Measurements from ENCODE around the gene DMRT3. TPM values are rescaled to one million over a fixed set of nuclear protein-coding genes. Genes with fewer than 3 reads are reported as not detected.

Gene DMRT3
- total and polyA plus RNA-seq, 2 donors from 2014 or later, result not detected

GRCh38 chr9:1009101-1009707, 32.7 kb downstream of the DMRT3 start:
- Histone ChIP-seq H3K36me3 (ENCODE audit: control insufficient read depth in 2 of 3, insufficient read depth in 3 of 3, low read length in 3 of 3) (no peaks in the 10 kb centered on the region), H3K27ac (ENCODE audit: low read depth in 2 of 2, low read length in 2 of 2) (no peak overlapping the region), H3K9ac (ENCODE audit: low read length in 3 of 3) (no peak overlapping the region), H3K27me3 (ENCODE audit: control insufficient read depth, insufficient read depth, low read length) (peaks cover 3% of the 10 kb centered on the region), H3K4me1 (ENCODE audit: control insufficient read depth in 2 of 3, insufficient read depth in 2 of 3, low read depth in 1 of 3, low read length in 3 of 3) (peaks cover 0 to 4% (median 2%) of the 10 kb centered on the region in 3 donors), H3K4me3 (ENCODE audit: low read length in 3 of 3) (no peak overlapping the region), H3K9me3 (ENCODE audit: control insufficient read depth in 2 of 3, insufficient read depth in 1 of 3, low read length in 3 of 3) (no peaks in the 10 kb centered on the region)
- FAIRE-seq (no peak), DNase-seq (peak; percentile 83 to 90 (median 85))
- peak; percentile 94 for TF ChIP-seq CTCF (IDR thresholded peaks at IDR 0.05; ENCODE audit: borderline replicate concordance, extremely low read depth, insufficient read depth)
- intact Hi-C loops (cut with DNase I), result no loop called here

GRCh38 chr9:1013021-1013420, 36.6 kb downstream of the DMRT3 start:
- peaks cover 3% of the 10 kb centered on the region for H3K27me3 ChIP-seq (ENCODE audit: control insufficient read depth, insufficient read depth, low read length)
- FAIRE-seq (no peak), DNase-seq (no peak)
- H3K9me3 ChIP-seq (ENCODE audit: control insufficient read depth in 2 of 3, insufficient read depth in 1 of 3, low read length in 3 of 3), result no peaks in the 10 kb centered on the region
- intact Hi-C loops (cut with DNase I), result no loop called here
- no peak for TF ChIP-seq CTCF (IDR thresholded peaks at IDR 0.05; ENCODE audit: borderline replicate concordance, extremely low read depth, insufficient read depth)
- H3K27ac ChIP-seq (ENCODE audit: low read depth in 2 of 2, low read length in 2 of 2), result no peak overlapping the region
- H3K4me3 ChIP-seq (ENCODE audit: low read length in 3 of 3), result no peak overlapping the region
- H3K4me1 ChIP-seq (ENCODE audit: control insufficient read depth in 2 of 3, insufficient read depth in 2 of 3, low read depth in 1 of 3, low read length in 3 of 3), result peaks cover 0 to 4% (median 2%) of the 10 kb centered on the region in 3 donors
- H3K9ac ChIP-seq (ENCODE audit: low read length in 3 of 3), result no peak overlapping the region
- H3K36me3 ChIP-seq (ENCODE audit: control insufficient read depth in 2 of 3, insufficient read depth in 3 of 3, low read length in 3 of 3), result no peaks in the 10 kb centered on the region

GRCh38 chr9:1014225-1014624, 37.8 kb downstream of the DMRT3 start:
- Histone ChIP-seq H3K27ac (ENCODE audit: low read depth in 2 of 2, low read length in 2 of 2) (no peak overlapping the region), H3K9me3 (ENCODE audit: control insufficient read depth in 2 of 3, insufficient read depth in 1 of 3, low read length in 3 of 3) (no peaks in the 10 kb centered on the region), H3K4me3 (ENCODE audit: low read length in 3 of 3) (no peak overlapping the region), H3K9ac (ENCODE audit: low read length in 3 of 3) (no peak overlapping the region), H3K27me3 (ENCODE audit: control insufficient read depth, insufficient read depth, low read length) (peaks cover 2% of the 10 kb centered on the region), H3K4me1 (ENCODE audit: control insufficient read depth in 2 of 3, insufficient read depth in 2 of 3, low read depth in 1 of 3, low read length in 3 of 3) (peaks cover 0 to 4% (median under 1%) of the 10 kb centered on the region in 3 donors), H3K36me3 (ENCODE audit: control insufficient read depth in 2 of 3, insufficient read depth in 3 of 3, low read length in 3 of 3) (no peaks in the 10 kb centered on the region)
- no peak for FAIRE-seq
- DNase-seq, result no peak
- no peak for TF ChIP-seq CTCF (IDR thresholded peaks at IDR 0.05; ENCODE audit: borderline replicate concordance, extremely low read depth, insufficient read depth)
- intact Hi-C loops (cut with DNase I), result no loop called here

GRCh38 chr9:1014640-1015039, 38.2 kb downstream of the DMRT3 start:
- Histone ChIP-seq H3K4me3 (ENCODE audit: low read length in 3 of 3) (no peak overlapping the region), H3K27me3 (ENCODE audit: control insufficient read depth, insufficient read depth, low read length) (no peaks in the 10 kb centered on the region), H3K9me3 (ENCODE audit: control insufficient read depth in 2 of 3, insufficient read depth in 1 of 3, low read length in 3 of 3) (no peaks in the 10 kb centered on the region), H3K27ac (ENCODE audit: low read depth in 2 of 2, low read length in 2 of 2) (no peak overlapping the region), H3K36me3 (ENCODE audit: control insufficient read depth in 2 of 3, insufficient read depth in 3 of 3, low read length in 3 of 3) (no peaks in the 10 kb centered on the region), H3K9ac (ENCODE audit: low read length in 3 of 3) (no peak overlapping the region), H3K4me1 (ENCODE audit: control insufficient read depth in 2 of 3, insufficient read depth in 2 of 3, low read depth in 1 of 3, low read length in 3 of 3) (no peaks in the 10 kb centered on the region)
- intact Hi-C loops (cut with DNase I), result no loop called here
- TF ChIP-seq CTCF (IDR thresholded peaks at IDR 0.05; ENCODE audit: borderline replicate concordance, extremely low read depth, insufficient read depth), result no peak
- DNase-seq (no peak), FAIRE-seq (no peak)

All from kidney (tissue), 14 donors.